Measurements from ENCODE around the gene PPP1R14C.

The PPP1R14C gene

DNA sequence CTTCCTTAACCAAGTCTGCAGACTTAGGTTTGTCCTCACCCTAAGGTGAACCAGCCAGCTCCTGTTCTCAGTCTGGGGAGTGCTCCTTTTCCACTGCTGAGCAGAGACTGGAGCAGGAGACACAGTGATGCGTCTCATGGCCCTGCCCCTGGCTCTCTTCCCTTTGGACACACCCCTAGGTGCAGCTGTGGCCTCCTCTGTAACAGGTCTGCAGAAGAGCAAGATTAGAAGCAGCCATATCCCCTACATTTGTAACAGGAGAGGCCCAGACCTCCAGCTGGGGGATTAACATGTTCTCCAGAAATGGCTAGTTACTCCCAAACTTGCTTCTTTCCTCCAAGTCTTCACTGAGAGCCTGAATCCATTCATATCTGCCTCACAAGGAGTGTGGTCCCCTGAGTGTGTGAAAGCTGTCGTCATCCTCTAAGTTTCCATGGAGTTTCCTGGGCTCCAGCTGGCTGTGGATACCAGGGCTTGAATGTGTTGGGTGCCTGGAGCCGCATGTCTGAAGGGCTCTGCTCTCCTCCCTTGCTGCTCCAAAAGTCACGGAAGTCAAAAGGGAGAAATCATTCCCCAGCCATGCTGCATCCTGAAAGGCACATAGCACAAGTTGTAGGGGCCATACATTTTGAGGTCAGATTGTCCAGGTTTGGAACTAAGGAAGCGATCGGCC is 57.7 kb downstream of the PPP1R14C start:
- no peak for DNase-seq (ENCODE audit: low read depth)
- H3K4me3 ChIP-seq (replicated peaks; ENCODE audit: low read depth, low read length): no peak overlapping the region
- TF ChIP-seq, protein P1, sequence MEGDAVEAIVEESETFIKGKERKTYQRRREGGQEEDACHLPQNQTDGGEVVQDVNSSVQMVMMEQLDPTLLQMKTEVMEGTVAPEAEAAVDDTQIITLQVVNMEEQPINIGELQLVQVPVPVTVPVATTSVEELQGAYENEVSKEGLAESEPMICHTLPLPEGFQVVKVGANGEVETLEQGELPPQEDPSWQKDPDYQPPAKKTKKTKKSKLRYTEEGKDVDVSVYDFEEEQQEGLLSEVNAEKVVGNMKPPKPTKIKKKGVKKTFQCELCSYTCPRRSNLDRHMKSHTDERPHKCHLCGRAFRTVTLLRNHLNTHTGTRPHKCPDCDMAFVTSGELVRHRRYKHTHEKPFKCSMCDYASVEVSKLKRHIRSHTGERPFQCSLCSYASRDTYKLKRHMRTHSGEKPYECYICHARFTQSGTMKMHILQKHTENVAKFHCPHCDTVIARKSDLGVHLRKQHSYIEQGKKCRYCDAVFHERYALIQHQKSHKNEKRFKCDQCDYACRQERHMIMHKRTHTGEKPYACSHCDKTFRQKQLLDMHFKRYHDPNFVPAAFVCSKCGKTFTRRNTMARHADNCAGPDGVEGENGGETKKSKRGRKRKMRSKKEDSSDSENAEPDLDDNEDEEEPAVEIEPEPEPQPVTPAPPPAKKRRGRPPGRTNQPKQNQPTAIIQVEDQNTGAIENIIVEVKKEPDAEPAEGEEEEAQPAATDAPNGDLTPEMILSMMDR (IDR thresholded peaks at IDR 0.05; ENCODE audit: low read length, missing control alignments): no peak

- no peak overlapping the region for H3K4me3 ChIP-seq (replicated peaks; ENCODE audit: low read depth, low read length)
- TF ChIP-seq, protein P1 (IDR thresholded peaks at IDR 0.05; ENCODE audit: low read length, missing control alignments): no peak
- DNase-seq (ENCODE audit: low read depth): no peak
These were observed 58.4 kb downstream of the PPP1R14C start for GRCh38 chr6:150201285-150201684.

GRCh38 chr6:150201772-150202329 is 59.0 kb downstream of the PPP1R14C start:
- TF ChIP-seq, protein P1 (IDR thresholded peaks at IDR 0.05; ENCODE audit: low read length, missing control alignments): no peak
- no peak for DNase-seq (ENCODE audit: low read depth)
- no peak overlapping the region for H3K4me3 ChIP-seq (replicated peaks; ENCODE audit: low read depth, low read length)

DNA sequence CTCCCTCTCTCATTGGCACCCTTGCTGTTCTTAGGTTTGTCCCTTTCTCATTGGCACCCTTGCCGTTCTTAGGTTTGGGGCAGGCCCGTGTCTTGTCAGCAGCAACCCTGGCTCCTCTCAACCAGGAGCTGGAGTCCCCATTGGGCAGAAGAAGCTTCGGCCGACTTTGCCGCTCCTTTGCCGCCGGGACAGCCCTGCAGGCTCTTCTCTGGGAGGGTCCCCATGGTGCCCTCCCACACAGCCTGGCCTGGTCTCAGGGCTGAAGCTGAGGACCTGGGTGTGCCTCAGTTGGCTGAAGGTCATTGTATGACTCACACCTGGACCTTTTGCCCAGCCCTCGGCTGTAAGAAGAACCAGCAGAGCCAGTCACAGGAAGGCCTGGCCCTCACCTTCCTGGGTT is 59.6 kb downstream of the PPP1R14C start:
- TF ChIP-seq, protein P1 (IDR thresholded peaks at IDR 0.05; ENCODE audit: low read length, missing control alignments): no peak
- H3K4me3 ChIP-seq (replicated peaks; ENCODE audit: low read depth, low read length): no peak overlapping the region
- no peak for DNase-seq (ENCODE audit: low read depth)

DNA sequence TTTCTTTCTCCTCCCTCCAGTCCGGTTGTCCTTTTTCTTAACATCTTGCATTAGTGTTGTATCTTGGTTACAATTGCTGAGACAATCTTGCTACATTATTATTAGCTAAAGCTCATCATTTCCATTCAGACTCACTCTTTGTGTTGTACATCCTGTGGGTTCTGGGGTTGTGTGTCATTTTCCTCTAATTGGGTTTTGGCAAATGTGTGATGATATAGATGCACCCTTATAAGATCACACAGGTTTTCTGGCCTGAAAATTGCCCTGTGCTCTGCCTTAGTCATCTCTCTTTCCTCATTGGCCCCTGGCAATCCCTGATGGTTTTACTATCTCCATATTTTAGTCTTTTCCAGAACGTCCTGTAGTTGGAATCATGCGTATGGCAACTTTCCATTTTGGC is 60.1 kb downstream of the PPP1R14C start:
- DNase-seq (ENCODE audit: low read depth): no peak
- TF ChIP-seq, protein P1 (IDR thresholded peaks at IDR 0.05; ENCODE audit: low read length, missing control alignments): no peak
- no peak overlapping the region for H3K4me3 ChIP-seq (replicated peaks; ENCODE audit: low read depth, low read length)

DNA sequence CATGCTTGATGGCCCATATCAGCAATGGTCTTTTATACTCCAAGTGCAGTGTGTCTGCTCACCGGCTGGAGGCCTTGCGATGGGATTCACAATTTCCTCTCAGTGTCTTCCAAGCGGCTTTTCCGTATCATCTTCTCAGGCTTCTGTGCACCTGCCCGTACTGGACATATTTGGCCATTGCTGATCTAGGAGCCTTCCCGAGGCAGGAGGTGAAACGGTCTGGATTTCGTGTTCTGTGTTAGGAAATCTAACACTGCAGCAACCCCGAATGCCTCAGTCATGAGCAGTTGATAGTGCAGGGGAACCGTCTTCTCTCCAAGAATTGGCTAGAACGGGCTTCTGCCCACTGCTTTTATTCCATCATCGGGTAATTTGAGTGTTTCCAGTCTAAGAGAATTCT is 60.5 kb downstream of the PPP1R14C start:
- TF ChIP-seq, protein P1 (IDR thresholded peaks at IDR 0.05; ENCODE audit: low read length, missing control alignments): no peak
- no peak for DNase-seq (ENCODE audit: low read depth)
- H3K4me3 ChIP-seq (replicated peaks; ENCODE audit: low read depth, low read length): no peak overlapping the region

All from fibroblast of pulmonary artery (primary cell).